HEK293 (cell line): Measurements from ENCODE around the gene FAM89B.

Experiments used
- BCL11A ChIP-seq: fragments of 450-650 bp; formaldehyde crosslinking; IDR thresholded peaks from 2 replicates; pipeline ENCODE4 v1.5.1; 2016; ENCODE audit warnings: low read depth, missing biosample characterization, missing genetic modification characterization
- CTCF ChIP-seq: fragments of 450-650 bp; formaldehyde crosslinking; IDR thresholded peaks from 2 replicates; pipeline ENCODE4 v1.5.1; 2016; ENCODE audit warnings: missing biosample characterization, missing genetic modification characterization
- ZBTB11 ChIP-seq: fragments of 450-650 bp; formaldehyde crosslinking; conservative IDR thresholded peaks from 2 replicates; pipeline ENCODE4 v1.5.1; 2016; ENCODE audit warnings: low read depth, missing biosample characterization, missing genetic modification characterization
- ZBTB26 ChIP-seq: fragments of 450-650 bp; formaldehyde crosslinking; optimal IDR thresholded peaks from 2 replicates; pipeline ENCODE3; 2016; ENCODE audit warnings: missing biosample characterization, mild to moderate bottlenecking, missing genetic modification characterization
- ZBTB44 ChIP-seq: fragments of 450-650 bp; IDR thresholded peaks from 2 replicates; pipeline ENCODE4 v1.5.1; 2018; ENCODE audit warnings: missing biosample characterization, mild to moderate bottlenecking, missing genetic modification characterization
- ZBTB8A ChIP-seq: fragments of 450-650 bp; formaldehyde crosslinking; IDR thresholded peaks from 2 replicates; pipeline ENCODE4 v1.5.1; 2016; ENCODE audit warnings: missing biosample characterization, missing genetic modification characterization
- ZNF138 ChIP-seq: fragments of 450-650 bp; formaldehyde crosslinking; IDR thresholded peaks from 2 replicates; pipeline ENCODE4 v1.5.1; 2016; ENCODE audit warnings: missing biosample characterization, missing genetic modification characterization, borderline replicate concordance
- ZNF140 ChIP-seq: fragments of 450-650 bp; formaldehyde crosslinking; IDR thresholded peaks from 2 replicates; pipeline ENCODE4 v1.5.1; 2016; ENCODE audit warnings: missing biosample characterization, missing genetic modification characterization
- ZNF362 ChIP-seq: fragments of 450-650 bp; formaldehyde crosslinking; IDR thresholded peaks from 2 replicates; pipeline ENCODE4 v1.5.1; 2016; ENCODE audit warnings: missing biosample characterization, missing genetic modification characterization
- ZNF398 ChIP-seq: fragments of 450-650 bp; formaldehyde crosslinking; IDR thresholded peaks from 2 replicates; pipeline ENCODE4 v1.5.1; 2017; ENCODE audit warnings: missing biosample characterization, missing genetic modification characterization
- ZNF501 ChIP-seq: fragments of 450-650 bp; formaldehyde crosslinking; IDR thresholded peaks from 2 replicates; pipeline ENCODE4 v1.5.1; 2016; ENCODE audit warnings: missing biosample characterization, missing genetic modification characterization
- ZNF510 ChIP-seq: fragments of 450-650 bp; formaldehyde crosslinking; IDR thresholded peaks from 2 replicates; pipeline ENCODE4 v1.5.1; 2018; ENCODE audit warnings: mild to moderate bottlenecking, missing genetic modification characterization, missing biosample characterization; ENCODE audit not compliant: insufficient replicate concordance
- ZNF645 ChIP-seq: fragments of 450-650 bp; formaldehyde crosslinking; IDR thresholded peaks from 2 replicates; pipeline ENCODE4; 2016; ENCODE audit warnings: missing biosample characterization, missing genetic modification characterization
- ZNF830 ChIP-seq: fragments of 450-650 bp; IDR thresholded peaks from 2 replicates; pipeline ENCODE4 v1.5.0; 2018; ENCODE audit warnings: missing biosample characterization, missing genetic modification characterization, low read depth, mild to moderate bottlenecking, moderate library complexity

GRCh38 chr11:65611028-65611757 lies 38.9 kb downstream of the FAM89B start:
- TF ChIP-seq CTCF (no peak), BCL11A (no peak), ZNF398 (tag by site-specific recombination) (peak; percentile 24; the same call in 1 of the 2 replicates), ZNF830 (tag by site-specific recombination) (no peak), ZBTB8A (tag by site-specific recombination) (no peak), ZNF510 (tag by site-specific recombination) (no peak), ZBTB26 (tag by site-specific recombination) (no peak), ZBTB44 (no peak), ZNF138 (tag by site-specific recombination) (no peak), ZNF362 (no peak), ZNF501 (tag by site-specific recombination) (no peak), ZNF140 (tag by site-specific recombination) (no peak), ZBTB11 (tag by site-specific recombination) (no peak), ZNF645 (tag by site-specific recombination) (no peak)
